ENCODE measurements around the gene SMKR1. TPM values are rescaled to one million over a fixed set of nuclear protein-coding genes. Genes with fewer than 3 reads are reported as not detected.
A peak's percentile ranks its signal among the peaks of the same experiment; 100 is the strongest.

The SMKR1 gene
- total and polyA plus RNA-seq, 7 donors = 0.22 to 0.74 (median 0.25) TPM; not detected in 4

GRCh38 chr7:129540340-129540739 is 38.0 kb downstream of the SMKR1 start:
- peaks cover 0 to 3% (median 0%) of the 10 kb centered on the region in 3 donors for H3K27me3 ChIP-seq (ENCODE audit: insufficient read depth in 3 of 3, low read length in 2 of 3)
- H3K27ac ChIP-seq = no peak overlapping the region
- no peaks in the 10 kb centered on the region for H3K9me3 ChIP-seq
- no peak overlapping the region for H3K4me3 ChIP-seq
- H3K4me1 ChIP-seq = no peaks in the 10 kb centered on the region
- DNase-seq (no peak), ATAC-seq (no peak)
- WGBS, 3 donors = 87 to 88% (median 88%) methylated on average over 10 of the region's 10 CpGs
- TF ChIP-seq CTCF (IDR thresholded peaks at IDR 0.05) = no peak
- no peaks in the 10 kb centered on the region for H3K36me3 ChIP-seq (ENCODE audit: insufficient read depth in 1 of 2, low read depth in 1 of 2)
- intact Hi-C loops (cut with DNase I) = no loop called here

GRCh38 chr7:129544700-129545099 is 42.4 kb downstream of the SMKR1 start:
- Histone ChIP-seq H3K36me3 (ENCODE audit: insufficient read depth in 1 of 2, low read depth in 1 of 2) (no peaks in the 10 kb centered on the region), H3K4me1 (no peaks in the 10 kb centered on the region), H3K27ac (no peak overlapping the region), H3K27me3 (ENCODE audit: insufficient read depth in 3 of 3, low read length in 2 of 3) (peaks cover 0 to 3% (median 0%) of the 10 kb centered on the region in 3 donors), H3K4me3 (no peak overlapping the region), H3K9me3 (no peaks in the 10 kb centered on the region)
- DNase-seq (no peak), ATAC-seq (no peak)
- intact Hi-C loops (cut with DNase I) = no loop called here
- TF ChIP-seq CTCF (IDR thresholded peaks at IDR 0.05) = no peak
- WGBS, 3 donors = 80 to 85% (median 83%) methylated on average over 5 of the region's 5 CpGs

GRCh38 chr7:129550693-129551360 is 48.5 kb downstream of the SMKR1 start:
- no peak for ATAC-seq
- Histone ChIP-seq H3K27me3 (ENCODE audit: insufficient read depth in 3 of 3, low read length in 2 of 3) (peaks cover 0 to 10% (median under 1%) of the 10 kb centered on the region in 3 donors), H3K4me3 (no peak overlapping the region), H3K27ac (no peak overlapping the region), H3K9me3 (no peaks in the 10 kb centered on the region), H3K36me3 (ENCODE audit: insufficient read depth in 1 of 2, low read depth in 1 of 2) (no peaks in the 10 kb centered on the region), H3K4me1 (peaks cover 3% of the 10 kb centered on the region)
- no peak for TF ChIP-seq CTCF (IDR thresholded peaks at IDR 0.05)
- WGBS, 3 donors = 58 to 68% (median 59%) methylated on average over 13 of the region's 13 CpGs
- no peak for DNase-seq
- intact Hi-C loops (cut with DNase I) = no loop called here

- Histone ChIP-seq H3K27me3 (ENCODE audit: insufficient read depth in 3 of 3, low read length in 2 of 3) (peaks cover 0 to 10% (median 4%) of the 10 kb centered on the region in 3 donors), H3K9me3 (no peaks in the 10 kb centered on the region), H3K36me3 (ENCODE audit: insufficient read depth in 1 of 2, low read depth in 1 of 2) (no peaks in the 10 kb centered on the region), H3K4me1 (peaks cover 3% of the 10 kb centered on the region), H3K4me3 (no peak overlapping the region), H3K27ac (no peak overlapping the region)
- intact Hi-C loops (cut with DNase I) = no loop called here
- peak in 1 of 4 donors; percentile 40 for ATAC-seq
- TF ChIP-seq CTCF (IDR thresholded peaks at IDR 0.05) = no peak
- whole genome bisulfite sequencing, 3 donors = 16 to 17% (median 16%) methylated on average over 13 of the region's 13 CpGs
- DNase-seq = no peak
These were observed 51.6 kb downstream of the SMKR1 start for GRCh38 chr7:129553899-129554461.

Data from psoas muscle (tissue), 8 donors.